Measurements from ENCODE around the gene UPF3A.
"Not testable (repeated sequence)": the region's sequence is repeated elsewhere in the genome, so short reads cannot be mapped to it uniquely, and the experiment has no call there.

Gene UPF3A

DNA sequence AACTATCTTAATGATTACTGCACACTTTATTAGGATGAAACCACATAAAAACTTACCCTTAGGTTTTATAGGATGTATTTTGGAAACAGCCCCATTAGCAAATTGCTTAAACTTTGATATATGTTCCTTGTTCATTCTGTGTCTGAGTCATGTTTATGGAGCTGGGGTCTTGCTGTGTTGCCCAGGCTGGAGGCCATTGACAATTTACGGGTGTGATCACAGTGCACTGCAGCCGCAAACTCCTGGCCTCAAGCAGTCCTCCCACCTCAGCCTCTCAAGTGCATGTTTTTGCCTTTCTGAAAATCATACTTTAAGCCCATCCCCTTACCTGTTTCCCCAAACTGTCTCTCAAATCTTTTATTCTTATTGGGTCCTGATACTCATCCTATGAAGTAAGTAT lies 27.7 kb downstream of the UPF3A start:
- no peak for DNase-seq

DNA sequence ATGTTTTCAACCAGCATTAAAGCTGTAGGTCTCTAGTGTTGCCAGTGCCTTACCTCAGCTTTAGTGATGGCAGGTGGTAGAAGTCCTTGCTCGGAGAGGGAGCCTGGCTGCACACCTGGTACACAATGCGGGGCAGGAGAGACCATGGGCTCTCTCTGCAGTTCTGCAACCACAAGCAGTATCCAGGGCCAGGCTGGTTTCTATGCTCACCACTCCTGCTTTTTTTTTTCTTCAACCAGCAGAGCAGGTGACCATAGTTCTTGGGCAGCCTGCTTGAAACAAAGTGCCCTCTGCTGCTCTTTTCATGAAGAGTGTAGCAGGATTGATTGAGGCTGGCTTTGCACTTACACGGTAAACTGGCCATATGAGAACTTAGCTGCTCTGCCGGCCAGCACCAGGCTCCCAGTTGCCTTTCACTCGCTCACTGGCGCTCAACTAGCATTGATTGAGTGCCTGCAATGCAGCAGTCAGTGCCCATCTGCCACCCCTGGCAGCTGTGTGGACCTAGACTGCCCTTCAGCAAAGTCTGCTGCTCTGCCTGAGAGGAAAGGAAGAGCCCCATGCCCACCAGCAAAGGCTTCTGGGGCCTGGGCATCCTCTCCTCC lies 28.5 kb downstream of the UPF3A start:
- DNase-seq: no peak

DNA sequence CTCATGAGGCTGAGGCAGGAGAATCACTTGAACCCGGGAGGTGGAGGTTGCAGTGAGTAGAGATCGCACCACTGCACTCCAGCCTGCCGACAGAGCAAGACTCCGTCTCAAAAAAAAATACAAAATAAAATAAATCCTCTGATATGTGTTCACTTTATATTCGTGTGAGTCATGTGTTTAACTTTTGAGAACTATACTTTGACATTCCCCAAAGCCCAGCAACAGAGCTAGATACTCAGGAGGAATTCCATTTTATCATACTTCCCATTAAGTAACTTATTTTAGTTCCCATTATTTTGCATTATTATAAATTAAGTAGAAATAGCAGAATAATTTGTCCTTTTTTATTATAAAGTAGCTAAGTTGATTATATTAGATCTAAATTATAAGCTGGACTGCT lies 29.6 kb downstream of the UPF3A start:
- DNase-seq: no peak

DNA sequence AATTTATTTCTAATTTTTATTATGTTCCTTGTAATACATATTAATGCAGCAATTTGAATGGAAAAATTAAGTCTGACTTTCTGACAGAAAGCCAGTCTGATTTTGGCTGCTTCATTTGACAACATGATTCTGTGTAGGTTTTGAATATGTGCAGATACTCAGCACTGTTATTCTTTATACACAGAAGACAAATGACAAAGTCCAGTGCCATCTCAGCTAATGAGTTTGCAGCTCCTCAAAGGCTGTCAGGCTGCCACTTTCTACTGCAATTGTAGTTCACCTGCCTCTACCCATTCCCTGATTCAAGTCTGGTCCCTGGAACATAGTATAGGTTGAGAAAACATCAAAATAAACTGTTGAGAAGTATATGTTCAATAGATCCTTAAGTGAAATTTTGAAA lies 30.0 kb downstream of the UPF3A start:
- DNase-seq: no peak

DNA sequence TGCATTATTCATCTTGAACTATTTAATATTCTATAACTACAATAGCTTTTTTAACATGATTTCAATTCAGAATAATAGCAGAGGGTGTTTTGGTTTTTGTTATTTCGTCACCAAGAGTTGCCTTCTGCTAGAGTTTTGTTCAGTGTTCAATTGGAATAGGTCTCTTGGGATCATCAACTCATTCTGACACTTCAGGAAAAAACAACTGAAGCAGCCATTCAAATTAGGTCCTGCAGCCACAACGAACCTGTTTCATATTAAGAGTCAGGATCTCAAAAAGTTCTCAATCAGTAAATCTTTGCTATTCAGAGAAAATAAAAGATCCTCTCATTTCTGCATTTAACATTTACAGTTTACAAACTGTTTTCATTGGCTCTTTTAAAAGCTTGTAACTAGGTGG lies 30.5 kb downstream of the UPF3A start:
- DNase-seq: no peak

DNA sequence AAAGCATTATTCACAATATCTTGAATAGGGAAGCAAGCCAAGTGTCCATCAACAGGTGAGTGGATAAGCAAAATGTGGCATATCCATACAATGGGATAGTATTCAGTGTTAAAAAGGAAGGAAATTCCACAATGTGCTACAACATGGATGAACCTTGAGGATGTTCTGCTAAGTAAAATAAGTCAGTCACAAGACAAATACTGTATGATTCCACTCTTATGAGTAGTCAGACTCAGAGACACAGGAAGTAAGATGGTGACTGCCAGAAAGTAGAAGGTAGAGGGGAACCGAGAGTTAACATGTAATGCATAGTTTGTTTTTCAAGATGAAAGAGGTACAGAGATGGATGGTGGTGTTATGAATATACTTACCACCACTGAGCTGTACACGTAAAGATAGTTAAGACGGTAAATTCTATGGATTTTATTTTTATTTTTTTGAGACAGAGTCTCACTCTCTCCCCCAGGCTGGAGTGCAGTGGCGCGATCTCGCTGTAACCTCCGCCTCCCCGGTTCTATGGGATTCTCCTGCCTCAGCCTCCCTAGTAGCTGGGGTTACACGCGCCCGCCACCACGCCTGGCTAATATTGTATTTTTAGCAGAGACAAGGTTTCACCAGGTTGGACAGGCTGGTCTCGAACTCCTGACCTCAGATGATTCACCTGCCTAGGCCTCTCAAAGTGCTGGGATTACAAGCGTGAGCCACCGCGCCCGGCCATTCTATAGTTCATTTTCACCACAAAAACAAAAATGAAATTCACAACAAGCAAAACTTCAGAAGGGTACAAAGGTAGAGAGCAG lies 31.9 kb downstream of the UPF3A start:
- DNase-seq: peak; percentile 5

DNA sequence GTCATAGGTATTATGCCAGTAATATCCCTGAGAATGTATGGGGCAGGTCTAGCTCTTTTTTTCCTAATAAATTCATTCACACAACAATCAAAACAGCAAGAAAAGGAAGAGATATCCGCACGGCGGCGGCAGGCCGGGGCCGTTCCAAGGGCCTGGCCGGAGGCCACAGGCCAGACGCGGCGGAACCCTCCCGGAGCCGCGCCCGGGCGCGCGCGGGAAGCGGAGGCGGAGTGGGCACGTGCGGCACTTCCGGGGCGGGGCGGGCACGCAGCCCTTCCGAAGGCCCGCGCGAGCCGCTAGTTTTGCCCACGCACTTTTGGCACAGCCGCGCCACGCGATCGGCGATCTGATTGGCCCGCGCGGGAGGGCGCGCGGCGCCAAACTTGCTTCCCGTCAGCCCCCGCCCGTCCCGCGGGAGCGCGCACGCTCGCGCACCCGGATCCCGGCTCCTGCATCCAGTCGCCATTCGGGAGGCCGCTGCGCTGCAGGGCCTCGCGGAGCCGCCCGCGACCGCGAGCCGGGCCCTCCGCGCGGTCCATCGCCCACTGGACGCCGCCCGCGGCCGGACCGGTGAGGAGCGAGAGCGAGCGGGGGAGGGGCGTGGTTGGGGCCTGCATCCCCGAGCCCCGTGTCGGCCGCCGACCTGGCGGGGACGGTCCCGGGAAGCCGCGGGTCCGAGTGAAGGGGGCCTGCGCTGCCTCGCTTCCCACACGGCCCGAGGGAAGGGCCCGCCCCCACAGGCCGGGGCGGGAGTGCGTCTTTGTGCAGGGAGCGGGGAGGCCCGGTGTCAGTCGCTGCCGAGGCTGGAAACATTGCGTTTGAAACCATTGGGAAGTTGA lies 32.9 kb downstream of the UPF3A start, which contains the start of gene CHAMP1:
Gene CHAMP1, plus strand, starts transcription at position 430 of the 839 bp plus-strand sequence. CDS start 9,340 bp downstream, outside the sequence.
- peak; percentile 89 for DNase-seq

DNA sequence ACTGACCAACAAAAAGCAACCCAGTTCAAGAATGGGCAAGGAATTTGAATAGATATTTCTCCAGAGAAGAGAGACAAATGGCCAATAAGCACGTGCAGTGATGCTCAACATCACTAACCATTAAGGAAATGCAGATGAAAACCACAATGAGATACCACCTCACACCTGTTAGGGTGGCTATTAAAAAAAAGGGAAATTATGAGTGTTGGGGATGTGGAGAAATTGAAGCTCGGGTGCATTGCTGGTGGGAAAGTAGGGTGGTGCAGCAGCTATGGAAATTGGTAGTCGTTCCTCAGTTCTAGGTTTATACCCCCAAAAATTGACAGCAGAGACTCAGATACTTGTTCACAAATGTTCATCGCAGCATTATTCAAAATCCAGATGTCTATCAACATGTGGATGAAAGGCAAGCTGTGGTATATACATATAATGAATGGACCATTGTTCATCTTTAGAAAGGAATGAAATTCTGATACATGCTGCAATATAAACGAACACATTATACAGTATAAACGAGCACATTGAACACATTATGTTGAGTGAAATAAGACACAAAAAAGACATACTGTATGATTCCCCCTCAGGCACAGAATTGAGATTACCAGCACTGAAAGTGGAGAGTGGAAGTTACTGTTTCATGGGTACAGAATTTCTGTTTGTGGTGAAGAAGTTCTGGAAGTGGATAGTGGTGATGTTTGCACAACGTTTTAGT lies 33.8 kb downstream of the UPF3A start:
- peak; percentile 44 for DNase-seq

DNA sequence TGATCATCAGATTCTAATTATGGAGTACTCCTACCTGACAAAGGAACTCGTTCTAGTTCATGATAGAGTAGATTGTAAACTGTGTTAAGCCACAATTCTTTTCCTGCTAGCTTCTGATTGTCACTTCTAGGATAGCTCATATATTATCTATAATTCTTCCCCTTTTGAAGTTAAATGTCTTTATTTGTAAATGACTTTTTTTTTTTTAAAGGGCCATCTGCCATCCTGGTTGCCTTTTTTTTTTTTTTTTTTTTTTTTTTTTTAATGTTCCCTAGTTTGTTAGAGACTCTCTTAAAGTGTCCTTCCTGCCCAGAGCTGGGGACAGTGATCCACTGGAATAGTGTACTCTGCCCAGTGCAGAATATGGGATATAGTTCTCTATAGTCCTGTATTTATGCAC lies 37.2 kb downstream of the UPF3A start:
- DNase-seq: no peak

DNA sequence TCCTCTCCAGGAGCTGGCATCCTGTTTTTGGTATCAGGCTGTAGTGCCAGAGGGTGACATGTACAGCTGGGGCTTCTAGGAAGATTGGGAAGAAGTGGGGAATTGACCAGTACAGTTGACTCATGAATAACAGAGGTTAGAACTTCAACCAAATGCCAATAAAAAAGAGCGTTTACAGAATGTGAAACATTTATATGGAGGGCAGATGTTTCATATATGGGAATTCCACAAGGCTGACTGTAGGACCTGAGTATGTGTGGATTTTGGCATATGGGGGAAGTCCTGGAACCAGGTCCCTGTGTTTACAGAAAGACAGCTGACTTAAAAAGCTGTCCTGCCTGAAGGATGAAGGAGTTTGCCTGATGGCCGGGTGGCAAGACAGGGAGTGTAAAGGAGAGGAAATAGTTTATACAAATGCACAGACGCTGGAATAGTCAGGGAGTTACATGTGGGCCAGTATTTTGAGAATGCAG lies 38.1 kb downstream of the UPF3A start:
- DNase-seq: no peak

DNA sequence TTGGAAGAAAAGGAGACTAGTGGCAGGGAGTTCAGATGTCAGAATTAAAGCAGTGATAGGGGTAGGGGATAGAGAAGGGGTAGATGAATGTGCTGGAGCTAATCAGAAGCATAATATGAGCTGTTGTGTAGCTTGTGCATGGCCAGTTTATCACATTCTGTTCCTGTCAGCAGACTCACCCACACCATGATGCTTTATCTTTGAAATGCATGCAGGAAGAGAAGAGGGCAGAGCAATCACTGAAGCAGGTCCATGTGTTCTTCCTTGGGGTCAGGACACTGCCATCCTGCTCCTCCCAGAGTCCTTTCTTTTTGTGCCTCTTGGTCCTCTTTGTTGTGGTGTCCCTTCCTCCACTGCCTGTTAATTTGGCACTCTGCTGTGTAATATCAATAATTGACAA lies 38.7 kb downstream of the UPF3A start:
- DNase-seq: no peak

DNA sequence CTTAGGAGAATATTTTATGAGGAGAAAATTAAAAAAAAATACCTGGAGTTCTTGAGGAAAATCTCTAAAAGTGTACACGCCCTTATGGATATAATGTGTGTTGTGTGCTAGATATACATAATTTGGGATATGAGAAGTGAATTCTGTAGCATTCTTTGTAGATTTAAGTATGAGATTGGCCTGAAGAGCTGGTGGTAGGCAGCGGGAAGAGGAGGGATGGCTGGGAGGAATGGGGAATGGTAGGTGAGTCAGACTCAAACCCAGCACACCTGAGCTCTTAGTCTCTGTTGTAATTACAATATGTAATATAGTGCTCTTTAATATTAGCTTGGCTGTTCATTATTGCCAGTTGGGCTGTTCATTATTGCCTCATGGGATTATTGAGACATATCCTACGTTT lies 39.9 kb downstream of the UPF3A start:
- no peak for DNase-seq

DNA sequence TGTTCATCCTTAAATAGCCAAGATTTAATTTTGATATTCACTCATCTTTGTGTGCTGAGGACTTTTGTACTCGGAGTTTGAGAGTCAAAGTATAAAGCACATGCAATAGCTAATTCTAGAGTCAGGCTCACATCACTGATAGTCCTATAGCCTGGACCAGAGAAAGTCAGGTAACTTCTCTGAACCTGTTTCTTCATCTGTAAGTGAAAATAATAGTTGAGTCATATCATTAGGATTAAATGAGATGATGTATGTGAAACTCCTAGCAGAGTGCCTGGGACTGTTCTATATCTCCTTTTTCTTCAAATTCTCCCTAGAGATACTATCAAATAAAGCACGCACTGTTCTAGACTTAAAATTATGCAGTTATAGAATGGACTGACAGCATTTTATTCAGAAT lies 41.9 kb downstream of the UPF3A start:
- DNase-seq: no peak

DNA sequence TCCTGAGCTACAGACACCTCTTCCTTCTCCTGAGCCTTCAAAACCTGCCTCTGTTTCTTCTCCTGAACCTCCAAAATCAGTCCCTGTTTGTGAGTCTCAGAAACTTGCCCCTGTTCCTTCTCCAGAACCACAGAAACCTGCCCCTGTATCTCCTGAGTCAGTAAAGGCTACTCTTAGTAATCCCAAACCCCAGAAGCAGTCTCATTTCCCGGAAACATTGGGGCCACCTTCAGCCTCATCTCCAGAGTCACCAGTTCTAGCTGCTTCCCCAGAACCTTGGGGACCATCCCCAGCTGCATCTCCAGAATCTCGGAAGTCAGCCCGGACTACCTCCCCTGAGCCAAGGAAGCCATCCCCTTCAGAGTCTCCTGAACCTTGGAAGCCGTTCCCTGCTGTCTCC lies 42.9 kb downstream of the UPF3A start:
- DNase-seq: no peak

DNA sequence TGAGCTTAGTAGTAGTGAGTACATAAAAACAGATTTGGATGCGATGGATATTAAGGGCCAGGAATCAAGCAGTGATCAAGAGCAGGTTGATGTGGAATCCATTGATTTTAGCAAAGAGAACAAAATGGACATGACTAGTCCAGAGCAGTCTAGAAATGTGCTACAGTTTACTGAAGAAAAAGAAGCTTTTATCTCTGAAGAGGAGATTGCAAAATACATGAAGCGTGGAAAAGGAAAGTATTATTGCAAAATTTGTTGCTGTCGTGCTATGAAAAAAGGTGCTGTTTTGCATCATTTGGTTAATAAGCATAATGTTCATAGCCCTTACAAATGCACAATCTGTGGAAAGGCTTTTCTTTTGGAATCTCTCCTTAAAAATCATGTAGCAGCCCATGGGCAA lies 44.3 kb downstream of the UPF3A start:
- DNase-seq: no peak

DNA sequence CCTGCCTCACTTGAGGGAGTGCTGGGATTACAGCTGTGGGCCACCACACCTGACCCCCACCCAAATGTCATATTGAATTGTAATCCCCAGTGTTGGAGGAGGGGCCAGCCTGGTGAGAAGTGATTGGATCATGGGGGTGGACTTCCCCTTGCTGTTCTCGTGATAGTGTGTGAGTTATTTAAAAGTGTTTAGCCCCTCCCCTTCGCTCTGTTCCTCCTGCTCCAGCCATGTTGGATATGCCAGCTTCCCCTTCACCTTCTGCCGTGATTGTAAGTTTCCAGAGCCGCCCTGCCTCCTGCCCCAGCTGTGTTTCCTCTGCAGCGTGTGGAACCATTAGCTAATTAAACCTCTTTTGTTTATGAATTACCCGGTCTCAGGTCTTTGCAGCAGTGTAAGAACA lies 46.6 kb downstream of the UPF3A start:
- no peak for DNase-seq

DNA sequence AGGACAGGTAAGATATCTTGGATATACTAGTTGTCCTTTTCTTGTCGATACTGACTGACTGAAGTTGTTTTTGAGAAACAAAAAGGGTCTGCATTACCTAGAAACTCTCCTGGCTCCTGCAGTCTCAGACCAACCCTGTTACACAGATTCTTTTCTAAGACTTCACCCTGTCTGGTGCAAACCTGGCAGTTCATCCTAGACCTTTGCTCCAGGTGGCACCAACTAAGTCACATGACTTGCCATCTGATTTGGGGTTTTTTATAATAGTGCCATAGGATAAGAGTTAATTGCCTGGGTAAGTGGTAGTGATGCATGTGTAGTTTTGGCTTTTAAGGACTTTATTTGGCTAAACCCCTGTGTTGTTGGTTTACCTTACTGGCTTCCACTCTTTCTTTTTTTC lies 47.2 kb downstream of the UPF3A start:
- no peak for DNase-seq

DNA sequence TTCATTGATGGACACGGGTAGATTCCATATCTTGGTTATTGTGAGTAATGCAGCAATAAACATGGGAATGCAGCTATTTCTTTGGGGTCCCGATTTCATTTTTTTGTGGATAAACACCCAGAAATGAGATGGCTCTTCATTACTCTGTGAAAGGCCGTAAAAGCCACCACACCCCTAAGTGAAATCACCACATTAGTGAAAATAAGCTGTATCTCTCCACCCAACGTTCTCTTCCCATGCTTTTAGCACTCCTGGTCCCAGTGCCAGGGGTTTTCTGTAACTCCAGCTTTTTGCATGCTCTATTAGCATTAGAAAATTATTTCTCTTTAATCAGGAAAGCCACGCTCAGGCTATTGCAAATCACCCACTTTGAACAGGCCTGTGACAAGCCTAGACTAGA lies 48.7 kb downstream of the UPF3A start:
- no peak for DNase-seq

DNA sequence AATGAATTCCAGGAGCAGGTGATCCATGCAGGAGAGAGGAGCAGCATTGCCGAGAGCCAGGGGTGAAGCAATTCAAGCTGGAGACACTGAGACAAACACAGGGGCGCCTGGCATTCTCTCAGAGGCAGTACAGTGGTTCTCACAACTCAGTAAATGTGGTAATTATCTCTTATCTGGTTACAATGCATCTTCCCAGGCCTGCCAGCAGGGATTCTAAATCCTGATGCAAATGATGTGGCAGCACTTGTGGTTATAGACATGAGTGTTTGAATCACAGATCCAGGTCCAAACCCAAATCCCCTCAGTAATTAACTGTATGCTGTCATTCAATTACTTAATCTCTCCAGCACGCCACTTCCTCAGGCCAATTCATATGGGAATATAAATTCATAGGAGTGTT lies 52.5 kb downstream of the UPF3A start:
- DNase-seq: not testable (repeated sequence)

DNA sequence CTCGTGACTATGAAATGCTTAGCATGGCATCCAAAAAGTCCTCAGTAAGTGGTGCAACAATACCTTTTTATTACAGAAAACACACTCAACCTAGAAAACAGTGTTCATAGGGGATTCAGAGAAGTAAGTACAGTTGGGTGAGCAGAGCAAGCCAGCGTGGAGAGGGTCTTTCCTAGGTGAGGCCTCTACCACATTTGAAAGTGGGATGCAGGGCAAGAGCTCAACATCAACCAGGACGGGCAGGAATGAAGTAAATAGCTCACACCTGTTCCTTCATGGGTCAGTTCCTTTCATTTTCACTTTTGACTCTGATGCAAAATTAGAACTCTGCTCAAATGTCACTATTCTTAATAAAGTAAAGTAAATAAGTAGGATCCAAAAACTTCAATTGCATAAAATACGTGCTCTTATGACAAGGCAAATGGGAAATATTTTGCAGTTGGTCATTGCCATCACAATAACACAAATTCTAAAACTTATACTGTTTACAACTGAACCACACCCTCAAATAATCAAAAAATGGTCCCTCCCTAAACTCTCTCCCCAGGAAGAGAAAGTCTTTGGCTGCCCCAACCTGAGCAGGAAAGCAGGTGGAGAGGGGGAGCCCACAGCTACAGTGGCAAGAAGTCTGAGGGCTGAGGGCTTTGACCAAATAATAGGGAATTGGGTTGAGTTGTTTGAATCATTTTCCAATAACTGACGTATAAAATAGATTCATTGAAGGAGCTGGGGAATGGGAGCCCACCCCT lies 53.1 kb downstream of the UPF3A start:
- DNase-seq: no peak

DNA sequence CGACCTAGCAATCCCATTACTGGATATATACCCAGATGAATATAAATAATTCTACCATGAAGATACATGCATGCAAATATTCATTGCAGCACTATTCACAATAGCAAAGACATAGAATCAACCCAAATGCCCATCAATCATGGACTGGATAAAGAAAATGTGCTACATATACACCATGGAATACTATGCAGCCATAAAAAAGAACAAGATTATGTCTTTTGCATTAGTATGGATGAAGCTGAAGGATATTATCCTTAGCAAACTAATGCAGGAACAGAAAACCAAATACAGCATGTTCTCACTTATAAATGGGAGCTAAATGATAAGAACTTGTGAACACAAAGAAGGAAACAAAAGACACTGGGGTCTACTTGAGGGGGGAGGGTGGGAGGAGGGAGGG lies 55.1 kb downstream of the UPF3A start:
- not testable (repeated sequence) for DNase-seq

DNA sequence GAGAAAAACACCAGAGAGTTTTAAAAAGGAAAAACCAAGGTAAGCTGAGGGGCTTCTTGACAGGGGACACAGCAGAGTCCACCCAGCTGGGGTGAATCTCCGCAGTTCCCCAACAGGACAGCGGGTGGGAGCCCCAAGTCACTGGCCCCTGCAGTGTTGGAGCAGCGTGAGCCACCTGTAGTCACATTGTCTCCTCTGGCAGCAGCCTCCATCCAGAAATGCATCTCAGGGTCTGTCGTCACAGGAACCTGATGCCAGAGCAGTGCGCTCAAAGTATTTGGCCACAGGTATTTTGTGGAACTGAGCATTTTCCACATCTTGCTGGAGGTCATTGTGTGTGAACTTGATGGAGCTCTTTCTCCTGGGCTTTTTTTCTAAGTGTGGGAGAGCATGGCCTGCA lies 57.6 kb downstream of the UPF3A start:
- no peak for DNase-seq

All from central memory CD4-positive, alpha-beta T cell (primary cell).